ENCODE data around the gene RAX2. TPM values are rescaled to one million over a fixed set of nuclear protein-coding genes. Genes with fewer than 3 reads are reported as not detected.

RAX2 gene
- polyA plus RNA-seq, 1 of the 3 experiments (the other 2 are of a cell fraction): not detected

DNA sequence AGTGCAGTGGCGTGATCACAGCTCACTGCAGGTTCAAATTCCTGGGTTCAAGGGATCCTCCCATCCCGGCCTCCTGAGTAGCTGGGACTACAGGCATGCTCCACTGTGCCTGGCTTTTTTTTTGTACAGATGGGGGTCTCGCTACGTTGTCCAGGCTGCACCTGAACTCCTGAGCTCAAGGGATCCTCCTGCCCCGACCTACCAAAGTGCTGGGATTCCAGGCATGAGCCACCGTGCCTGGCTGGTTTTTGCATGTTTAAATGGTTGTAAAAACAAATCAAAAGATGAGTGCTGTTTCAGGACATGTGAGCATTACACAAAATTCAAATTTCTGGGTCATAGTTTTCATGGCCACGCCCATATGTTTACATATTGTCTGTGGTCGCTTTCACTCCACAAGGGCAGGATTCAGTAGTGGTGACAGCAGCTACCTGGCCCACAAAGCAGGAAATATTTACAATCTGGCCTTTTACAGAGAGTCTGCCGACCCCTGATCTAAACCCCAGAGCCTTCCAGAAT, 8.8 kb upstream of the RAX2 start:
- Histone ChIP-seq H3K4me3 (ENCODE audit: low read depth in 2 of 2, low read length in 1 of 2) (no peak overlapping the region), H3K9ac (no peak overlapping the region), H3K27me3 (ENCODE audit: insufficient read depth) (peaks cover 48% of the 10 kb centered on the region), H3K36me3 (replicated peaks in 1 of 2; ENCODE audit: control insufficient read depth in 1 of 2, insufficient read depth in 2 of 2, low read length in 1 of 2) (no peaks in the 10 kb centered on the region), H3K4me2 (no peak overlapping the region), H2AFZ (ENCODE audit: low read depth) (no peak overlapping the region), H3K9me2 (no peaks in the 10 kb centered on the region), H3F3A (replicated peaks; ENCODE audit: insufficient read depth) (no peaks in the 10 kb centered on the region), H4K20me1 (ENCODE audit: insufficient read depth) (no peaks in the 10 kb centered on the region), H3K4me1 (ENCODE audit: control insufficient read depth in 1 of 2, insufficient read depth in 2 of 2, low read depth in 1 of 2, low read length in 1 of 2) (no peaks in the 10 kb centered on the region; a peak in 1 of 4 replicates), H3K9me3 (peaks cover 9% of the 10 kb centered on the region), H3K79me2 (ENCODE audit: insufficient read depth) (no peaks in the 10 kb centered on the region), H3K27ac (ENCODE audit: low read depth in 2 of 2, low read length in 1 of 2) (no peak overlapping the region)
- no peak for TF ChIP-seq EP300 (IDR thresholded peaks at IDR 0.05; ENCODE audit: borderline replicate concordance in 1 of 2, low read depth in 1 of 2, low read length in 1 of 2)
- no peak for TF ChIP-seq YY1 (IDR thresholded peaks at IDR 0.05; ENCODE audit: low read depth)
- POLR2A ChIA-PET: no interaction called here
- CTCF ChIA-PET: interaction anchor here (0.6 to 2.9 kb wide), 4 partner anchors 20 to 41 kb away, joined by 3 to 10 read pairs (median 3); partner anchors contain the start of gene APBA3
- DNase-seq: no peak
- WGBS (ENCODE audit: low lambda C conversion rate): 44% methylated on average over 8 of the region's 9 CpGs

DNA sequence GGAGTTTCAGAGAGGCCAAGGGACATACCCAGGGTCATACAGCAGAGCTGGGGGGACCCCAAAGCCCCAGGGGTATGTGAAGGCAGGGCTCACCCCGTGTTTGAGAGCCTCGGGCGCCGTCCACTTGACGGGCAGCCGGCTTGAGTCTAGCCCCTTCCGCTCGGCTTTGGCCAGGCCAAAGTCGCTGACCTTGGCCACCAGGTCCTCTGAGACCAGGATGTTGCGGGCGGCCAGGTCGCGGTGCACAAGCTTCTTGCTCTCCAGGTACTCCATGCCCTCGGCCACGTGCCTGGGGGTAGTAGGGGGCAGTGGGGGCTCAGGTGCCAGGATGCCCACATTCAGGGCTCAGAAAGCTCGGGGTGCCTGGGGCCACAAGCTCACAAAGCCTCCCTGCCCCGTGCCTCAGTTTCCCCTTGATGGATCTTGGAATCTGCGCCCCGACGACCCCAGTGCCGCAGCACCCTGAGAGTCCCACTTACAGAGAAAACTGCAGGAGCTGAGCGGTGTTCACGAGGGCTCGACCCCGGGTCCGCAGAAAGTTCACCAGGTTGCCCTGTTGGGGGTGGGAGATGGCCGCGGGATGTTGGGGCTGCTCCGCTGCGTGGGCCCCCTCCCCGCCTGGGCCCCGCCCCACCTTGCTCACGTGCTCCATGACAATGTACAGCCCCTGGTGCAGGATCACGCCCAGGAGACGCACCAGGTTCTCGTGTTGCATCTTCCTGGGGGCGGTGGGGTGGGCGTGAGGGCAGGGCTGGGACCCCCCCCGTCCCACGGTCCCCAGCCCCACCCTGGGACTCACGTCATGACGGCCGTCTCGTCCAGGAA, 7.1 kb upstream of the RAX2 start:
- Histone ChIP-seq H3K9me2 (no peaks in the 10 kb centered on the region), H3K4me2 (no peak overlapping the region), H2AFZ (ENCODE audit: low read depth) (no peak overlapping the region), H3K4me1 (ENCODE audit: control insufficient read depth in 1 of 2, insufficient read depth in 2 of 2, low read depth in 1 of 2, low read length in 1 of 2) (no peaks in the 10 kb centered on the region; a peak in 1 of 4 replicates), H3K9ac (no peak overlapping the region), H3K27ac (ENCODE audit: low read depth in 2 of 2, low read length in 1 of 2) (no peak overlapping the region), H4K20me1 (ENCODE audit: insufficient read depth) (no peaks in the 10 kb centered on the region), H3K79me2 (ENCODE audit: insufficient read depth) (no peaks in the 10 kb centered on the region), H3K27me3 (ENCODE audit: insufficient read depth) (peaks cover 30% of the 10 kb centered on the region), H3K9me3 (peaks cover 9% of the 10 kb centered on the region), H3F3A (replicated peaks; ENCODE audit: insufficient read depth) (no peaks in the 10 kb centered on the region), H3K4me3 (ENCODE audit: low read depth in 2 of 2, low read length in 1 of 2) (no peak overlapping the region), H3K36me3 (replicated peaks in 1 of 2; ENCODE audit: control insufficient read depth in 1 of 2, insufficient read depth in 2 of 2, low read length in 1 of 2) (no peaks in the 10 kb centered on the region)
- ChIA-PET POLR2A (interaction anchor here (1.1 kb wide), 1 partner anchor 15 kb away, joined by 8 read pairs; no protein-coding TSS in a partner anchor), CTCF (interaction anchor here (1.3 to 2.9 kb wide), 3 partner anchors 9 to 43 kb away, joined by 3 to 10 read pairs (median 8); partner anchors contain the start of genes APBA3 and MRPL54)
- 8% methylated on average over 16 of the region's 44 CpGs for WGBS (ENCODE audit: low lambda C conversion rate)
- no peak for TF ChIP-seq FOXJ3 (CRISPR knock-in tag; IDR thresholded peaks at IDR 0.05)
- TF ChIP-seq CHD2 (IDR thresholded peaks at IDR 0.05; ENCODE audit: low read length, partially characterized antibody): no peak
- no peak for TF ChIP-seq SIN3A (IDR thresholded peaks at IDR 0.05; ENCODE audit: borderline replicate concordance, low read depth, low read length)
- TF ChIP-seq POLR2AphosphoS5 (IDR thresholded peaks at IDR 0.05; ENCODE audit: low read depth, low read length): no peak
- TF ChIP-seq RCOR1 (IDR thresholded peaks at IDR 0.05; ENCODE audit: low read length): no peak
- no peak for TF ChIP-seq TAF1 (IDR thresholded peaks at IDR 0.05; ENCODE audit: borderline replicate concordance, low read depth, low read length)
- TF ChIP-seq RAD21 (IDR thresholded peaks at IDR 0.05; ENCODE audit: low read length): no peak
- TF ChIP-seq, protein P1, sequence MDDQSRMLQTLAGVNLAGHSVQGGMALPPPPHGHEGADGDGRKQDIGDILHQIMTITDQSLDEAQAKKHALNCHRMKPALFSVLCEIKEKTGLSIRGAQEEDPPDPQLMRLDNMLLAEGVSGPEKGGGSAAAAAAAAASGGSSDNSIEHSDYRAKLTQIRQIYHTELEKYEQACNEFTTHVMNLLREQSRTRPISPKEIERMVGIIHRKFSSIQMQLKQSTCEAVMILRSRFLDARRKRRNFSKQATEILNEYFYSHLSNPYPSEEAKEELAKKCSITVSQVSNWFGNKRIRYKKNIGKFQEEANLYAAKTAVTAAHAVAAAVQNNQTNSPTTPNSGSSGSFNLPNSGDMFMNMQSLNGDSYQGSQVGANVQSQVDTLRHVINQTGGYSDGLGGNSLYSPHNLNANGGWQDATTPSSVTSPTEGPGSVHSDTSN (IDR thresholded peaks at IDR 0.05): no peak
- TF ChIP-seq FOSL2 (IDR thresholded peaks at IDR 0.05; ENCODE audit: borderline replicate concordance, low read depth): no peak
- no peak for TF ChIP-seq GATA2 (CRISPR knock-in tag; IDR thresholded peaks at IDR 0.05)
- no peak for TF ChIP-seq TCF12 (IDR thresholded peaks at IDR 0.05)
- no peak for TF ChIP-seq EP300 (IDR thresholded peaks at IDR 0.05; ENCODE audit: borderline replicate concordance in 1 of 2, low read depth in 1 of 2, low read length in 1 of 2)
- no peak for DNase-seq
